ENCODE data around the gene TMED5. TPM values are rescaled to one million over a fixed set of nuclear protein-coding genes. Genes with fewer than 3 reads are reported as not detected.

Gene TMED5
- total and polyA plus RNA-seq, 2 experiments from 2014 or later = 15.5 to 26.5 TPM

- DNase-seq (ENCODE audit: low read depth in 1 of 2, low spot score in 1 of 2) = no peak
- H3K4me1 ChIP-seq (ENCODE audit: low read depth) = peaks cover 13% of the 10 kb centered on the region
- H3K27me3 ChIP-seq = no peaks in the 10 kb centered on the region
- peaks cover 12% of the 10 kb centered on the region for H3K36me3 ChIP-seq
- H3K27ac ChIP-seq = no peak overlapping the region
- TF ChIP-seq CTCF (IDR thresholded peaks at IDR 0.05; ENCODE audit: low read depth, low read length) = no peak
- H3K4me3 ChIP-seq = no peak overlapping the region
- H3K9me3 ChIP-seq (ENCODE audit: low read depth) = no peaks in the 10 kb centered on the region
Observed at GRCh38 chr1:93129507-93130099, 50.6 kb downstream of the TMED5 start.

GRCh38 chr1:93124556-93125355, 55.5 kb downstream of the TMED5 start:
- no peak for TF ChIP-seq CTCF (IDR thresholded peaks at IDR 0.05; ENCODE audit: low read depth, low read length)
- Histone ChIP-seq H3K4me1 (ENCODE audit: low read depth) (peaks cover 9% of the 10 kb centered on the region), H3K27me3 (no peaks in the 10 kb centered on the region), H3K9me3 (ENCODE audit: low read depth) (no peaks in the 10 kb centered on the region), H3K36me3 (peaks cover 33% of the 10 kb centered on the region), H3K27ac (no peak overlapping the region), H3K4me3 (no peak overlapping the region)
- DNase-seq (ENCODE audit: low read depth in 1 of 2, low spot score in 1 of 2) = no peak

- Histone ChIP-seq H3K4me3 (no peak overlapping the region), H3K9me3 (ENCODE audit: low read depth) (no peaks in the 10 kb centered on the region), H3K36me3 (peaks cover 46% of the 10 kb centered on the region), H3K27me3 (no peaks in the 10 kb centered on the region), H3K4me1 (ENCODE audit: low read depth) (no peaks in the 10 kb centered on the region), H3K27ac (no peak overlapping the region)
- TF ChIP-seq CTCF (IDR thresholded peaks at IDR 0.05; ENCODE audit: low read depth, low read length) = no peak
- DNase-seq (ENCODE audit: low read depth in 1 of 2, low spot score in 1 of 2) = peak in 1 of 2 donors; percentile 55
Observed at GRCh38 chr1:93123201-93123783, 56.9 kb downstream of the TMED5 start.

GRCh38 chr1:93120614-93121013, 59.6 kb downstream of the TMED5 start:
- Histone ChIP-seq H3K4me1 (ENCODE audit: low read depth) (no peaks in the 10 kb centered on the region), H3K36me3 (peaks cover 57% of the 10 kb centered on the region), H3K27ac (no peak overlapping the region), H3K9me3 (ENCODE audit: low read depth) (no peaks in the 10 kb centered on the region), H3K4me3 (no peak overlapping the region), H3K27me3 (no peaks in the 10 kb centered on the region)
- no peak for DNase-seq (ENCODE audit: low read depth in 1 of 2, low spot score in 1 of 2)
- TF ChIP-seq CTCF (IDR thresholded peaks at IDR 0.05; ENCODE audit: low read depth, low read length) = no peak

GRCh38 chr1:93114391-93114790, 65.8 kb downstream of the TMED5 start:
- no peak for TF ChIP-seq CTCF (IDR thresholded peaks at IDR 0.05; ENCODE audit: low read depth, low read length)
- H3K36me3 ChIP-seq = peaks cover 42% of the 10 kb centered on the region
- H3K4me1 ChIP-seq (ENCODE audit: low read depth) = peaks cover 18% of the 10 kb centered on the region

More at GRCh38 chr1:93114391-93114790, 65.8 kb downstream of the TMED5 start:
- H3K9me3 ChIP-seq (ENCODE audit: low read depth) = no peaks in the 10 kb centered on the region
- no peak overlapping the region for H3K4me3 ChIP-seq
- no peak overlapping the region for H3K27ac ChIP-seq
- no peaks in the 10 kb centered on the region for H3K27me3 ChIP-seq
- no peak for DNase-seq (ENCODE audit: low read depth in 1 of 2, low spot score in 1 of 2)
